HG03066 (cell line): ENCODE measurements around the gene EPS8L3.
"Not testable (repeated sequence)": the region's sequence is repeated elsewhere in the genome, so short reads cannot be mapped to it uniquely, and the experiment has no call there.

ENCODE experiments used
- ATAC-seq: cut with Tn5 transposase; IDR thresholded peaks from one replicate; pipeline ENCODE4 v1.9.1; 2021; ENCODE audit warnings: low read depth; ENCODE audit not compliant: unreplicated experiment

EPS8L3 gene

GRCh38 chr1:109716570-109717090 lies 47.1 kb downstream of the EPS8L3 start:
- no peak for ATAC-seq

GRCh38 chr1:109716121-109716520 lies 47.6 kb downstream of the EPS8L3 start:
- no peak for ATAC-seq

- no peak for ATAC-seq
These were observed 48.9 kb downstream of the EPS8L3 start for GRCh38 chr1:109714661-109715372.

GRCh38 chr1:109713636-109714035 lies 50.1 kb downstream of the EPS8L3 start:
- ATAC-seq: no peak

- ATAC-seq: no peak
These were observed 51.3 kb downstream of the EPS8L3 start for GRCh38 chr1:109712321-109712864.

GRCh38 chr1:109711593-109712320 lies 52.0 kb downstream of the EPS8L3 start, which contains the start of gene GSTM5:
TSS of gene GSTM5 (plus strand) at chr1:109712251. CDS start at chr1:109712313, 62 bp downstream.
- not testable (repeated sequence) for ATAC-seq

GRCh38 chr1:109709822-109710221 lies 53.9 kb downstream of the EPS8L3 start:
- ATAC-seq: not testable (repeated sequence)

- not testable (repeated sequence) for ATAC-seq
These were observed 54.8 kb downstream of the EPS8L3 start for GRCh38 chr1:109708949-109709348.

GRCh38 chr1:109705411-109705810 lies 58.3 kb downstream of the EPS8L3 start:
- ATAC-seq: no peak

GRCh38 chr1:109704173-109704572 lies 59.5 kb downstream of the EPS8L3 start:
- ATAC-seq: no peak

GRCh38 chr1:109702940-109703339 lies 60.8 kb downstream of the EPS8L3 start:
- ATAC-seq: not testable (repeated sequence)
